SK-N-SH (cell line): ENCODE measurements around the gene COL9A3.

Experiments
- CTCF ChIP-seq: fragments of 200-600 bp; sonication (generic); IDR thresholded peaks from 2 replicates; pipeline ENCODE4 v1.6.1; 2017; ENCODE audit warnings: antibody characterized with exemption, mild to moderate bottlenecking, moderate library complexity
- EZH2phosphoT487 ChIP-seq: fragments of 200-600 bp; sonication (generic); IDR thresholded peaks from 2 replicates; pipeline ENCODE4 v1.6.1; 2017; ENCODE audit warnings: low read depth, mixed run types, mild to moderate bottlenecking, antibody characterized with exemption, moderate library complexity, borderline replicate concordance
- FOXJ3 ChIP-seq: sonication (generic); formaldehyde crosslinking; IDR thresholded peaks from 2 replicates; pipeline ENCODE4 v1.5.1; 2020; ENCODE audit warnings: mild to moderate bottlenecking, missing genetic modification reagents
- MXI1 ChIP-seq: IDR thresholded peaks from 2 replicates; pipeline ENCODE4 v1.6.1; 2012; ENCODE audit warnings: mild to moderate bottlenecking, low read depth, low read length, improper control_type of control experiment
- PBX3 ChIP-seq: IDR thresholded peaks from 2 replicates; pipeline ENCODE4; 2012
- POLR2AphosphoS5 ChIP-seq: IDR thresholded peaks from 2 replicates; pipeline ENCODE4 v1.6.1; 2012; ENCODE audit warnings: low read depth, low read length
- RCOR1 ChIP-seq: fragments of 150-350 bp; IDR thresholded peaks from 2 replicates; pipeline ENCODE4 v1.6.1; 2017; ENCODE audit warnings: antibody characterized with exemption, low read length
- REST ChIP-seq: IDR thresholded peaks from 2 replicates; pipeline ENCODE4 v1.6.1; 2012; ENCODE audit warnings: mild to moderate bottlenecking, low read depth, low read length, moderate library complexity
- RFX5 ChIP-seq: IDR thresholded peaks from 2 replicates; pipeline ENCODE4 v1.6.1; 2012; ENCODE audit warnings: mild to moderate bottlenecking, improper control_type of control experiment, low read length
- TAF1 ChIP-seq: IDR thresholded peaks from 2 replicates; pipeline ENCODE4 v1.6.1; 2012; ENCODE audit warnings: low read depth, mild to moderate bottlenecking, low read length, moderate library complexity, borderline replicate concordance
- YY1 ChIP-seq: IDR thresholded peaks from 2 replicates; pipeline ENCODE4 v1.4.0; 2012; ENCODE audit warnings: low read depth, mild to moderate bottlenecking
- ZBTB33 ChIP-seq: IDR thresholded peaks from 2 replicates; pipeline ENCODE4 v1.4.0; 2012; ENCODE audit warnings: low read depth, borderline replicate concordance

- no peak for TF ChIP-seq REST
- no peak for TF ChIP-seq POLR2AphosphoS5
- TF ChIP-seq EZH2phosphoT487: no peak
- no peak for TF ChIP-seq ZBTB33
- TF ChIP-seq TAF1: no peak
- no peak for TF ChIP-seq CTCF
- TF ChIP-seq RCOR1: no peak
- no peak for TF ChIP-seq YY1
- TF ChIP-seq FOXJ3 (CRISPR knock-in tag): no peak
- TF ChIP-seq MXI1: no peak
- TF ChIP-seq PBX3: no peak
- no peak for TF ChIP-seq RFX5
Measured at GRCh38 chr20:62876501-62876901, 59.7 kb downstream of the COL9A3 start.
